GM18520 (cell line): ENCODE measurements around the gene DR1.
"Not testable (repeated sequence)": the region's sequence is repeated elsewhere in the genome, so short reads cannot be mapped to it uniquely, and the experiment has no call there.

ENCODE experiments used
- ATAC-seq: cut with Tn5 transposase; IDR thresholded peaks from one replicate; pipeline ENCODE4 v1.9.1; 2021; ENCODE audit not compliant: unreplicated experiment

The DR1 gene

DNA sequence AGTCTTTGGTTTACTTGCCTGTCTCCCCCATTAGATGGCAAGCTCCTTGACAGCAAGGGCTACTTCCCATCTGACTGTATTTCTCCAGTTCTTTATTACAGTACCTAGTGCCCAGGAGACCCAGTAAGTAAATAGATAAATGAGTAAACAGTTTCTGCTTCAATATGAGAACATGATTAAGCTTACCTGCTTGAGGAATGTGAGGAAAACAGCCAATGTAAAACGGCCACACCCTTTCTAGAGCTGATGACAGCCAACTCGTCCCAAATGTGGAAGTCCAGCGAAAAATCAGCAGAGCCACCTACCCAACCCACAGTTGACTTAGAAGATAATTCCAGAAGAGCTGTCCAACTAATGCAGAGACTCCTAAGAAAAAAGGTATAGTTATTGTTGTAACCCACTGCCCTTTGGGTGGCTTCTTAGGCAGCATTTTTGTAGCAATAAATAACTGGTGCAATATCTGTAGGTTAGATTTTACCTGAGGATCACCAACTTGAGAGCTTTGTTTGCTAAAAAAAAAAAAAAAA lies 6.5 kb upstream of the DR1 start:
- ATAC-seq = no peak

DNA sequence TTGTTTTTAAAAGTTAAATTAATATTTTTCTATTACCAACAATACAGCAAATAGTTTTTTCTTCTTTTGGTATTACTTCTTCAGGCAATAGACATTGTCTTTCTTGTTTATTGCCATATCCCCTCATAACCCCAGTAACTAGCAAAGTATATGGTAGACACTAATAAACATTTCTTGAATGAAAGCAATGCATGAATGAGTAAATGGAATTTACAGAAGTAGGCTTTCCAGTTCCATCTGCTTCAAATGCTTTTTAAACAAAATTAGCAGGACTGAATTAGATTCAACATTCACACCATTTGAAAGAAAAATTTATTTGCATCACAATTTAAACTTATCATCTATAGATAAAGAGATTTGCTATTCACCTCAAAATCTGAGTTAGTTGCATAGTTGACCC lies 5.6 kb upstream of the DR1 start:
- no peak for ATAC-seq

GRCh38 chr1:93344484-93344883 lies 1.2 kb upstream of the DR1 start:
- no peak for ATAC-seq

- no peak for ATAC-seq
Observed at GRCh38 chr1:93344886-93345632, 648 bp upstream of the DR1 start.

DNA sequence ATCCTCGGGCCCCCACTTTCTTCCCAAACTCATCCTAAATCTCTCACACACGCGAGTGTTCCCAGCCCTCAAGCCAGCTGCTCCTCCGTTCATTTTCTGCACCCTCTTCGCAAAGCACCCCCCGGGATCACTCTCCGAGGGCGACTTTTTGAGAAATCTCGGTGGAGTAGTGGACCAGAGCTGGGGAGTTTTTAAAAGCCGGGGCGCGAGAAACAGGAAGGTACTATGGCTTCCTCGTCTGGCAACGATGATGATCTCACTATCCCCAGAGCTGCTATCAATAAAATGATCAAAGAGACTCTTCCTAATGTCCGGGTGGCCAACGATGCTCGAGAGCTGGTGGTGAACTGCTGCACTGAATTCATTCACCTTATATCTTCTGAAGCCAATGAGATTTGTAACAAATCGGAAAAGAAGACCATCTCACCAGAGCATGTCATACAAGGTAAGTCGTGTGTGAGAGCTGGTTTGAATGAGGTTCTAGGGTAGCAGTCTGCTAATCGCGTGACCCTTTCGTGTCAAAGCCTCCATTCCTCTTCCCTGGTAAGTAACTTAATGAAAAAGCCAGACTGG lies 800 bp downstream of the DR1 start:
- peak; percentile 7 for ATAC-seq

DNA sequence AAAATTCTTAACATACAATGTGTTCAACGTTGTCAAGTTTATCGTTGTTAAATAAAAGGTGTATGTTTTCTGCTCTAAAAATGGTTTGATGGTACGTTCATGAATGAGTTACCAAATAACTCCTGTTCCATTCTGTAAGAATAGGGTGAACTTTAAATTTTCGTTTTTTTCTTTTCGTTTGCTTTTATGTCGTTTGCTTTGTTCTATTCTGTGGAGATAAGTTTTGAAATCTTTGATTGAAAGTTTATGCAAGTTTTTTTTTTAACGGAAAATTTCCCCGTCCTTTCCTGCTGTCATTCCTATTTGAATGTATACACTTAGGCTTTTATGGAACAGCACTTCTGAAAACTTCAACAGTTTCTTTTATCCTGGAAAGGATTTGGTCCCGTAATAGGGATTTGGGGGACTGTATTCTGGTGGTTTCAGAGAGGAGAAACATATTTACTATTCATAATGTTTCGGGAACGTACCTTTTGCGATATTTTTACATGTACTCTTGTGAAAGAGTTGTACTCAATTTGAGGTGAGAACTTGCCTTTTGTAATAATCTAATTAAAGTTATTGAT lies 1.7 kb downstream of the DR1 start:
- ATAC-seq = no peak

DNA sequence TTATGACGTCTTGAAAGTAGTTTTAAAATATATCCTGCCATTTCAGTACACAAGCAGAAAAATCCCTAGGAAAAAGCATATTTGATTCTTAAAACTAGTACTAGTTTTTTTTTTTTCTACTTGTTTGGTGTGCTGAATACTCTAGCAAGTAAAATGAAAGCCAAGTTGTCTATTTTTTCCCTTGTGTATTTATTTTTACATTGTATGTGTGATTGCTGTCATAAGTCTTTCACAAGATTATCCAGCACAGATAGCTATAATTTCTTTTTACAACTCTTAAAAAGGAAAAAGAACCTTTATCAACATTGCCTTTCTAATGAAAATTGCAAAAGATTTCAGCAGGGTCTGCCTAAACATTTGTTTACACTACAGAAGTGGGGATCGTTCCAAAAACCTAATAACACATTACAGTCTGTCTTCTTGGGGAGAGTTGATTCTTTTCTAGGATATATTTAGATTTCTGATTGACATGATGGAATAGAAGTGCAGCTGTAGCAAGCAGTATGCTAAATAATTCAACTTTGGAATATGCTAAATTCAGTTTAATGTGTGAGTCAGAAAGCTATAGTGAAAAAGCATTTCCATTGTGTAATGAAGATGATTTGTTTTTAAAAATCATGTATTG lies 2.5 kb downstream of the DR1 start:
- ATAC-seq = no peak

DNA sequence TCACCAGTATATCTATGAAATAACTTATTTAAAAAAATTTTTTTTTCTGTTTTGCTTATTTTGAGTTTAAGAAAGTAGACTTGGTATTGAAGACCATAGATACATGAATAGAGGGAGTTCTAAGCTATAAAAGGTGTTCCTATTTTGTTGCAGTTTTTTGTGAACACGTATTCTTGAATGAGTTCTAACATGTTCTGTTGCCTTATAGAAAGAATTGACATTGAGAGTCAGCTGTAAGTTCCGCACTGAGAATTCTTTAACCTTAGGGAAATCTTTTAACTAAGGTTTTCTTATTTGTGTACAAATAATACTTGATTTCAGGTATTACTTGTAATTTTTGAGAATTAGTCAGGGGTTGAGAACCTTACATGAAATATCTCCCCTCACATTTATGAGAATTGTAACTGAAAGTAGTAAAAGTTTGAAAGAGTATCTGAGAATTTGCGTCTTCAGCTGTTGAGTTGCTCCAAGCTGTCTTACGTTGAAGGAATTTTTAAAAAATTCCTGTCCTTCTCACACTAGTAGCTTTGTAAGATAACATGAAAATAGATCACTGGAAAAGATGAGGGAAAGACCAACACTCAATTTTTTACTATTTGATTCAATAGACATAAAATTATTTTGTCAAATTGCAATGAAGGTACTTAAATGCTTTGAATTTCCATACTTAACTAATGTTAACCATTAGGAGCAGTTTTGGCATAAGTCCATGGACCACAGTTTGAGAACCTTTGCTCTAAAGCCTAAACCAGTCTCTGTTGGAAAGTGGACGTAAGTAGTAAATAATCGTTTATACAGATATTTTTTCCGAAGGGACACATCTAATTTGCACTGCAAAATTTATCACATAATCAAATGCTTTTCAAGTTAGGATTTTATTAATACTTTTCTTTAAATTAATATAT lies 3.8 kb downstream of the DR1 start:
- ATAC-seq = no peak

DNA sequence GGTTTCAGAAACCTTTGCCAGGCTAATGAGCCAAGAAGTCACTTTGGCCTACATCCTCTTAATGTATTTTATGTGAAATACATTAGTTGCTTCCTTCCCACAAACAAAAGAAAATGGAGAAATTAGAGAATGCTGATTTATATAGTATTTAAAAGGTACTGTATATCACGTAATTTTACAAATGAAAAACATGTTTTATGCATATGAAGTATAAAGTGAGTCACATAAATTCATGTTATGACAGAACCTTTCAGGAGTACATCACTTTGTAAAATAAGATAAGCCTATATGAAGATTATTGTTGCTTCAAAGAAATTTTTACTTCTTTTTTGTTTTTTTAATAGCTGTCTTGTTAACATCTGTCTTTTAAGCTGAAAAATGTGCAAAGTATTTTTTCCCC lies 4.6 kb downstream of the DR1 start:
- no peak for ATAC-seq

- ATAC-seq = no peak
Observed at GRCh38 chr1:93350875-93351274, 5.2 kb downstream of the DR1 start.

- not testable (repeated sequence) for ATAC-seq
Observed at GRCh38 chr1:93351346-93351745, 5.6 kb downstream of the DR1 start.

DNA sequence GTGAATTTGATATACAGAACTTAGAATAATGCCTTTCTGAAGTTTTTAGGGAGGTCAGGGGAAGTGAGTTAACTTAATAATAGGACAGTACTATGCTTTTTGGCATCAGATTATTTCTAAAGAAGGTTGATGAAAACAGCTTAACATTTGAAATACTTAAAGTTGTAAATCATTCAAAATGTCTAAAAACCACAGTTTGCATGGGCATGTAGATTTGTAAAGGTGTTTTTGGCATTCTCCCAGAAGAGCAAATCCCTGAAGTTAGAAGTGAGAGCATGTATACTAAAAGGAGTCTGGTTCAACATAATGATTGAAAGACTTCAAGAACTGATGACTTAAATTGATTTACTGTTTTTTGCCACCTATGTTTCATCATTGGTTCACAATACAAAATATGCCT lies 6.7 kb downstream of the DR1 start:
- no peak for ATAC-seq

GRCh38 chr1:93353286-93353685 lies 7.6 kb downstream of the DR1 start:
- no peak for ATAC-seq

DNA sequence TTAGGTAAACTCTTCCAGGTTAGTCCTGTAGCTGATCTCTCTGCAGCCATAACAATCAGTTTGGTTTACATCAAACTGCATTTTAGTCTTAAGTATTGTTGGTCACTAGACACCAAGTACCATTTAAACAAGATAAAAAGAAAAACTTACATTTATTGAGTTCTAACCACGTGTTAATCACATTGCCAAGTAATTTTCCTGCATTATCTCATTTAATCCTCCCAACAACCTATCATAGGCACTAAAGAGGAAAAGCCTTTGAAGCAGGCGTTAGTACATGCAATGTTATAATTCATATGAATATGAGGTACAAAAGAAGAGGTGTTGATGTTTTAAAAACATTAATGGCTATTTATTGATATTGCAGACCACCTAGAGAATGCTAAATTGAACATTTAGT lies 9.0 kb downstream of the DR1 start:
- ATAC-seq = no peak

GRCh38 chr1:93357242-93357641 lies 11.5 kb downstream of the DR1 start:
- ATAC-seq = no peak

DNA sequence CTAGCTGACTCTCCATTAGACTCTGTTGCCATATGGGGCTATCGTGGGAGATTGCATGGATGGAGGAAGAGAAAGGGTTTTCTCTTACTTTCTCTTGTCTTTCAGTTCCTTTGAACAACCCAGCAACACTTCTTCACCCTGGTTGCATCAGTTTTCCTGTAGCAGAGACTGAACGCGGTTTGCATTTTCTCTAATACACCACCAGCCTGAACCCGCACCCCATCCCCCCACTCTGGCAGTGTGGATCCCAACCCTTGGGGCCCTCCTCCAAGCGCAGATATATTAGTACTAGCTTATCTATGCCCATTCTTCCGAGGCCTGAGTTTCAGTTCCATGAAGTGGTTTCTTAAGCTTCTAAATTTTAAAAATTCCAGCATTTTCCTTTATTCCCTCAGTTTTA lies 12.6 kb downstream of the DR1 start:
- no peak for ATAC-seq

- no peak for ATAC-seq
Observed at GRCh38 chr1:93360111-93360510, 14.4 kb downstream of the DR1 start.

GRCh38 chr1:93362237-93362636 lies 16.5 kb downstream of the DR1 start:
- no peak for ATAC-seq

GRCh38 chr1:93365813-93366212 lies 20.1 kb downstream of the DR1 start:
- ATAC-seq = no peak

DNA sequence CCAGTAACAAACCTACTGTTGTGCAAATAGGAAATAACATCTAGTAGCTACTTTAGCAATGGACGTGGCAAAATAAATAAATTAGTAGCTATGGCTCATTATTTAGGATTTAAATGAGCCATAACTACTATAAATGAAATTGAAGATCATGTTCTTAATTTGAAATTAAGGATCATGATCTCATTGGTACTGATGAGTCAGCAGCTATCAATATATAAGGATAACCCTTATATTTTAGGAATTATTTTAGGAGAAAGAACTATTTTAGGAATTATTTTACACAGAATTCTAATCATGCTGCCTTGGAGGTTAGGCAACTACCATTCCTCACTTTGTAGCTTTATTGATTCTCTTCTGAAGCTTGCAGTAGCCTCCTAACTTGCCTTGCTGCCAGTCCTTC lies 24.0 kb downstream of the DR1 start:
- ATAC-seq = no peak
